Epithelial cell of proximal tubule (primary cell): ENCODE data around the gene ALG5. TPM values are rescaled to one million over a fixed set of nuclear protein-coding genes. Genes with fewer than 3 reads are reported as not detected.

Source experiments
- DNase-seq: peaks from one replicate; pipeline ENCODE4 v3.0.0-alpha.2; 2011; ENCODE audit warnings: low read depth
- H3K4me3 ChIP-seq: 2 replicates; pipeline ENCODE4 v1.5.1; 2011; ENCODE audit warnings: low read depth, mild to moderate bottlenecking, low read length
- CTCF ChIP-seq: conservative IDR thresholded peaks from 2 replicates; pipeline ENCODE4 v1.5.1; 2012; ENCODE audit warnings: low read depth, mild to moderate bottlenecking, low read length
- total RNA-seq: library from RNA; depleted of rRNA; stranded (reverse); fragments of >200 nt; gene quantifications from 2 replicates; pipeline ENCODE4 v1.2.3, GENCODE V29; 2015

The ALG5 gene
- total RNA-seq, 1 donor from 2014 or later: 26.3 TPM

GRCh38 chr13:36966404-36966803 lies 32.7 kb downstream of the ALG5 start:
- H3K4me3 ChIP-seq: no peak overlapping the region
- no peak for DNase-seq
- TF ChIP-seq CTCF: no peak

- H3K4me3 ChIP-seq: no peak overlapping the region
- DNase-seq: no peak
- TF ChIP-seq CTCF: no peak
Observed at GRCh38 chr13:36965767-36966166, 33.4 kb downstream of the ALG5 start.

DNA sequence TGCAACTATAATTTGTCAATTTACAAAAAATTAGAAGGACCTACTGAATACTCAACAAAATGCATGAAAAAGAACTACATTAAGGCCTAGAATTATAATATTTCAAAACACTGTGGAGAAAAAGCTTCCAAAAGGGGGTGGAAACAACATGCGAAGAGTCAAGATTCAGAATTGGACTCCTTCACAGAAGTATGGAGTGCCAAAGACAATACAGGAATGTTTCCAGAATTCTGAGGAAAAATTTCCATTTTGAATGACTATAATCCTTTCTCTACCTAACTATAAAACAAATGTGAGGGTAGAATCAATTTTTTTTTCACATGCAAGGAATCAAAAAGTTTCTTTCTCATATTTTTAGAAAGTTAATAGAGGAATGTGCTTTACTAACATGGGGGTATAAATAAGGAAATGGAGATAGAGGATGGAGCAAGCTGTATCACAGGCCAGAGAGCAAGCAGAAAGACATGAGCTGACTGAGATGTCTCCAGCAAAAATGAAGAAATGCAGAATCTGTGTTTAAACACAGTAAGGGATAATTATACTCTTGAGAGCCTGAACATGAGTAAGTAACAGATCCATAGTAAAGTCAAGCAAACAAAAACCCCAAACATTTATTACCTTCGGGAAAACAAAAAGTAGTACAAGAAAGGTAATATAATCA lies 39.6 kb downstream of the ALG5 start:
- TF ChIP-seq CTCF: no peak
- no peak overlapping the region for H3K4me3 ChIP-seq
- no peak for DNase-seq

- no peak for TF ChIP-seq CTCF
- no peak for DNase-seq
- H3K4me3 ChIP-seq: no peak overlapping the region
Observed at GRCh38 chr13:36954542-36954941, 44.6 kb downstream of the ALG5 start.

- no peak for DNase-seq
- no peak overlapping the region for H3K4me3 ChIP-seq
- TF ChIP-seq CTCF: no peak
Observed at GRCh38 chr13:36950920-36951319, 48.2 kb downstream of the ALG5 start.

- H3K4me3 ChIP-seq: no peak overlapping the region
- no peak for DNase-seq
- no peak for TF ChIP-seq CTCF
Observed at GRCh38 chr13:36950330-36950729, 48.8 kb downstream of the ALG5 start.

DNA sequence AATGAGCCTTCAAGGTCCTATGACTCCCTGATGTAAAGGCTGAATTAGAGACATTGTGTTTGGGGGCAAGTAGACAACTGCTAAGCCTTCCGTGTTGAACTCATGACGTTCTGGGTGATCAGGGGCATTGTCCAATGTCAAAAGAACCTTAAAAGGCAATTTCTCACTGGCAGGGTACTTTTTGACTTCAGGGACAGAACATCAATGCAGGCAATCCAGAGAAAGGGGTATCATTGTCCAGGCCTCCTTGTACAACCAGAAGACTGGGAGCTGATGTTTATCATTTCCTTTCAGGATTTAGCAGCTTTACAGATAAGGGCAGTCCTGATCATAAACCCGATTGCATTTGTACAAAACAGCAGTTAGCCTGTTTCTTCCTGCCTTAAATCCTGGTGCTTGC lies 54.1 kb downstream of the ALG5 start:
- TF ChIP-seq CTCF: no peak
- no peak for DNase-seq
- no peak overlapping the region for H3K4me3 ChIP-seq
